ENCODE measurements around the gene FERMT1.
"Not testable (repeated sequence)": the region's sequence is repeated elsewhere in the genome, so short reads cannot be mapped to it uniquely, and the experiment has no call there.

The FERMT1 gene

DNA sequence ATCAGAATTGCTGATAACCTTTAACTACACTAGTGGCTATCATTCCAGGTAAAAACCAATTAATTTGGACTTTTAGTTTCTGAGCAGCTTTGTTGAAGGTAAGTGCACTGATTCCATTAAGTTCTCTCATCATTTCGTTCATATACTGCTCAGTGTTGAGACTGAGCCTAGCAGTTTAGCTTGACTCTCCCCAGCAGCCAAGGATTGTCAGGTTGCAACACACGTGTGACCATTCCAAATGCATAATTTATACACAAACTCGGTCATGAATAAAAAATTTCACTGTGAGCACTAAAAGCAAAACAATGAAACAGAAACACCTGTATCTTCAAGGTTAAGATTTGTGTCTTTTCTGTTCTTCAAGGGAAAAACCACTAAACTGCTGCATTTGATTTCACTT, 8.9 kb downstream of the FERMT1 start:
- in situ Hi-C loops (cut with HindIII; ENCODE audit: low sequenced_read_pairs) = no loop called here
- DNase-seq (ENCODE audit: low read depth, low spot score) = no peak
- no peak overlapping the region for H3K4me3 ChIP-seq (ENCODE audit: low read depth, low read length)
- no peak for TF ChIP-seq CTCF (IDR thresholded peaks at IDR 0.05; ENCODE audit: low read depth, low read length)

DNA sequence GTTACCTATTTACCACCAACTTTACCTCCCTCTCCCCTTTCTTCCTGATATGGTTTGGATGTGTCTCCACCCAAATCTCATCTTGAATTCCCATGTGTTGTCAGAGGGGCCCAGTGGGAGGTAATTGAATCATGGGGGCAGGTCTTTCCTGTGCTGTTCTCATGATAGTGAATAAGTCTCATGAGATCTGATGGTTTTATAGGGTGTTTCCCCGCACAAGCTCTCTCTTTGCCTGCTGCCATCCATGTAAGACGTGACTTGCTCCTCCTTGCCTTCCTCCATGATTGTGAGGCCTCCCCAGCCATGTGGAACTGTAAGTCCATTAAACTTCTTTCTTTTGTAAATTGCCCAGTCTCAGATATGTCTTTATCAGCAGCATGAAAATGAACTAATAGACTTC, 9.9 kb downstream of the FERMT1 start:
- DNase-seq (ENCODE audit: low read depth, low spot score); H3K4me3 ChIP-seq (ENCODE audit: low read depth, low read length); in situ Hi-C loops (cut with HindIII; ENCODE audit: low sequenced_read_pairs): not testable (repeated sequence)

DNA sequence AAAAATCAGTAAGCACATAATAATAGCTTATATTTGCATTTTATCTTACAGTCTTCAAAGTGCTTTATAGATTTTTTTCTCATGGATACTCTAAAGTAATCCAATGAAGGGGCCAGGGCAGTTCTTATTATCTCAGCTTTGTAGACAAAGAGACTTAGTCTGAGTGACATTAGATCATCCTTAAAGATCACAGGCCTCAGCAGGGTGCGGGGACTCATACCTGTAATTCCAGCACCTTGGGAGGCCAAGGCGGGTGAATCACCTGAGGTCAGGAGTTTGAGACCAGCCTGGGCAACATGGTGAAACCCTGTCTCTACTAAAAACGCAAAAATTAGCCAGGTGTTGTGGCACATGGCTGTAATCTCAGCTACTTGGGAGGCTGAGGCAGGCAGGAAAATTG, 14.5 kb downstream of the FERMT1 start:
- H3K4me3 ChIP-seq (ENCODE audit: low read depth, low read length) = no peak overlapping the region
- DNase-seq (ENCODE audit: low read depth, low spot score) = no peak
- no peak for TF ChIP-seq CTCF (IDR thresholded peaks at IDR 0.05; ENCODE audit: low read depth, low read length)
- in situ Hi-C loops (cut with HindIII; ENCODE audit: low sequenced_read_pairs) = no loop called here

- peak; percentile 54 for DNase-seq (ENCODE audit: low read depth, low spot score)
- no peak overlapping the region for H3K4me3 ChIP-seq (ENCODE audit: low read depth, low read length)
- in situ Hi-C loops (cut with HindIII; ENCODE audit: low sequenced_read_pairs) = no loop called here
- TF ChIP-seq CTCF (IDR thresholded peaks at IDR 0.05; ENCODE audit: low read depth, low read length) = no peak
These were observed 18.2 kb downstream of the FERMT1 start for GRCh38 chr20:6104493-6105188.

DNA sequence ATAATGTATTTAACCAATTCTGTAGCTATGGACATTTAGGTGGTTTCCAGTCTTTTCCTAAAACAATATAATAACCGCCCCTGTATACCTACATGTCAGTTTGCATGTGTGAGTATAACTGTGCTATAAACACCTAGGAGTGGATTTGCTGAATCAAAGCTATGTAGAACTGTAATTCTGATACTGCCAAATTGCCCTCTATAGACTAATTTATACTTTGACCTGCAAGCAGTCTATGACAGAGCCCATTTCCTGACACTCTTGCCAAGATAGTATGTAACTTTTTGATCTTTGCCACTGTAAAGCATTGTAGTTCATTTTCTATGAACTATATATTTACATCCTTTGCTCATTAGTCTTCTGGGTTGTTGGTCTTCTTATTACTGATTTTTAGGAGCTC, 19.5 kb downstream of the FERMT1 start:
- in situ Hi-C loops (cut with HindIII; ENCODE audit: low sequenced_read_pairs) = no loop called here
- TF ChIP-seq CTCF (IDR thresholded peaks at IDR 0.05; ENCODE audit: low read depth, low read length) = no peak
- DNase-seq (ENCODE audit: low read depth, low spot score) = no peak
- no peak overlapping the region for H3K4me3 ChIP-seq (ENCODE audit: low read depth, low read length)

- H3K4me3 ChIP-seq (ENCODE audit: low read depth, low read length) = no peak overlapping the region
- no peak for TF ChIP-seq CTCF (IDR thresholded peaks at IDR 0.05; ENCODE audit: low read depth, low read length)
- DNase-seq (ENCODE audit: low read depth, low spot score) = no peak
- in situ Hi-C loops (cut with HindIII; ENCODE audit: low sequenced_read_pairs) = no loop called here
These were observed 21.5 kb downstream of the FERMT1 start for GRCh38 chr20:6101346-6101745.

DNA sequence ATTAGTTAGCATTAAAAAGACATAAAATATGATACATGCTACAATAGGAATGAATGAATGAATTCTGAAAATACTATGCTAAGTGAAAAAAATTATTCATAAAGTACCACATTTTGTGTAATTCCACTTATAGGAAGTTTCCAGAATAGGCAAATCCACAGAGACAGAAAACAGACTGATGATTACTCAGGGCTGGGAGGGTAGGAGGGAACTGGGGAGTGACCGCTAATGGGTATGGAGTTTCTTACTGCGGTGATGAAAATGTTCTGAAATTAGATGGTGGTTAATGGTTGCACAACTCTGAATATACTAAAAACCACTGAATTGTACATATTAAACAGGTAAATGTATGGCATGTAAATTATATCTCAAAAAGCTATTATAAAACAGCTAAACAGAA, 22.6 kb downstream of the FERMT1 start:
- H3K4me3 ChIP-seq (ENCODE audit: low read depth, low read length) = no peak overlapping the region
- in situ Hi-C loops (cut with HindIII; ENCODE audit: low sequenced_read_pairs) = no loop called here
- TF ChIP-seq CTCF (IDR thresholded peaks at IDR 0.05; ENCODE audit: low read depth, low read length) = no peak
- no peak for DNase-seq (ENCODE audit: low read depth, low spot score)

Data from astrocyte of the spinal cord (primary cell).